GM19025 (cell line): ENCODE results near the gene ITGB3.
"Not testable (repeated sequence)": the region's sequence is repeated elsewhere in the genome, so short reads cannot be mapped to it uniquely, and the experiment has no call there.

Experiments used
- ATAC-seq: cut with Tn5 transposase; IDR thresholded peaks from one replicate; pipeline ENCODE4 v1.9.1; 2021; ENCODE audit warnings: mild to moderate bottlenecking, low read depth, moderate library complexity; ENCODE audit not compliant: unreplicated experiment

The ITGB3 gene

GRCh38 chr17:47222047-47222446 is 31.6 kb upstream of the ITGB3 start:
- no peak for ATAC-seq

GRCh38 chr17:47223007-47223406 is 30.6 kb upstream of the ITGB3 start:
- ATAC-seq, result no peak

GRCh38 chr17:47223460-47223859 is 30.2 kb upstream of the ITGB3 start:
- no peak for ATAC-seq

- ATAC-seq, result not testable (repeated sequence)
Observed at GRCh38 chr17:47224077-47224476, 29.6 kb upstream of the ITGB3 start.

- no peak for ATAC-seq
Observed at GRCh38 chr17:47224966-47225365, 28.7 kb upstream of the ITGB3 start.

- no peak for ATAC-seq
Observed at GRCh38 chr17:47225436-47225858, 28.2 kb upstream of the ITGB3 start.

GRCh38 chr17:47225911-47226688 is 27.5 kb upstream of the ITGB3 start:
- ATAC-seq, result no peak

GRCh38 chr17:47227862-47228261 is 25.8 kb upstream of the ITGB3 start:
- no peak for ATAC-seq

GRCh38 chr17:47229535-47230443 is 23.8 kb upstream of the ITGB3 start:
- ATAC-seq, result no peak

- no peak for ATAC-seq
Observed at GRCh38 chr17:47230864-47231263, 22.8 kb upstream of the ITGB3 start.

- no peak for ATAC-seq
Observed at GRCh38 chr17:47231334-47231733, 22.3 kb upstream of the ITGB3 start.

GRCh38 chr17:47231866-47232265 is 21.8 kb upstream of the ITGB3 start:
- ATAC-seq, result no peak

GRCh38 chr17:47232465-47232864 is 21.2 kb upstream of the ITGB3 start:
- ATAC-seq, result no peak

- ATAC-seq, result no peak
Observed at GRCh38 chr17:47235506-47235905, 18.1 kb upstream of the ITGB3 start.

- ATAC-seq, result no peak
Observed at GRCh38 chr17:47235923-47236322, 17.7 kb upstream of the ITGB3 start.

- no peak for ATAC-seq
Observed at GRCh38 chr17:47237841-47238240, 15.8 kb upstream of the ITGB3 start.

- no peak for ATAC-seq
Observed at GRCh38 chr17:47238321-47239010, 15.2 kb upstream of the ITGB3 start.

- ATAC-seq, result no peak
Observed at GRCh38 chr17:47239619-47239966, 14.0 kb upstream of the ITGB3 start.

GRCh38 chr17:47239967-47240651 is 13.5 kb upstream of the ITGB3 start:
- no peak for ATAC-seq

GRCh38 chr17:47240806-47241205 is 12.8 kb upstream of the ITGB3 start:
- no peak for ATAC-seq

- ATAC-seq, result no peak
Observed at GRCh38 chr17:47242648-47243047, 11.0 kb upstream of the ITGB3 start.
